Globus pallidus (tissue), 1 donor: ENCODE measurements around the gene TNFRSF25.
"Not testable (repeated sequence)": the region's sequence is repeated elsewhere in the genome, so short reads cannot be mapped to it uniquely, and the experiment has no call there.

Source experiments
- DNase-seq: peaks from one replicate; pipeline ENCODE4 v3.0.0-alpha.2; 2015; ENCODE audit warnings: low spot score

The TNFRSF25 gene

GRCh38 chr1:6502000-6502891 lies 36.3 kb upstream of the TNFRSF25 start:
- DNase-seq, result no peak

GRCh38 chr1:6501279-6501813 lies 35.4 kb upstream of the TNFRSF25 start:
- no peak for DNase-seq

GRCh38 chr1:6500544-6501278 lies 34.7 kb upstream of the TNFRSF25 start:
- no peak for DNase-seq

GRCh38 chr1:6499296-6499695 lies 33.3 kb upstream of the TNFRSF25 start:
- no peak for DNase-seq

GRCh38 chr1:6498576-6499111 lies 32.7 kb upstream of the TNFRSF25 start:
- no peak for DNase-seq

GRCh38 chr1:6497867-6498575 lies 32.0 kb upstream of the TNFRSF25 start:
- DNase-seq, result no peak

- DNase-seq, result no peak
These were observed 31.4 kb upstream of the TNFRSF25 start for GRCh38 chr1:6497215-6497866.

GRCh38 chr1:6496890-6497214 lies 30.9 kb upstream of the TNFRSF25 start:
- DNase-seq, result no peak

- DNase-seq, result no peak
These were observed 30.4 kb upstream of the TNFRSF25 start for GRCh38 chr1:6496365-6496721.

GRCh38 chr1:6495540-6496364 lies 29.8 kb upstream of the TNFRSF25 start:
- no peak for DNase-seq

- DNase-seq, result no peak
These were observed 29.1 kb upstream of the TNFRSF25 start for GRCh38 chr1:6495041-6495441.

- no peak for DNase-seq
These were observed 28.7 kb upstream of the TNFRSF25 start for GRCh38 chr1:6494627-6495026.

- DNase-seq, result not testable (repeated sequence)
These were observed 27.9 kb upstream of the TNFRSF25 start for GRCh38 chr1:6493834-6494223.

- no peak for DNase-seq
These were observed 26.0 kb upstream of the TNFRSF25 start for GRCh38 chr1:6491966-6492365.

- DNase-seq, result no peak
These were observed 25.5 kb upstream of the TNFRSF25 start, which contains the start of gene PLEKHG5 for GRCh38 chr1:6491480-6491962. PLEKHG5 (minus strand) TSS chr1:6491667; CDS start chr1:6477571, 14,096 bp downstream.

- DNase-seq, result no peak
These were observed 25.1 kb upstream of the TNFRSF25 start for GRCh38 chr1:6491081-6491449.

- no peak for DNase-seq
These were observed 24.5 kb upstream of the TNFRSF25 start for GRCh38 chr1:6490181-6491080.

GRCh38 chr1:6489799-6490180 lies 23.8 kb upstream of the TNFRSF25 start:
- DNase-seq, result no peak

GRCh38 chr1:6489383-6489765 lies 23.4 kb upstream of the TNFRSF25 start:
- no peak for DNase-seq
